AG04450 (cell line): ENCODE results near the gene CCDC150. TPM values are rescaled to one million over a fixed set of nuclear protein-coding genes. Genes with fewer than 3 reads are reported as not detected.
"Not testable (repeated sequence)": the region's sequence is repeated elsewhere in the genome, so short reads cannot be mapped to it uniquely, and the experiment has no call there.

Source experiments
- CTCF ChIA-PET: fragments of 300-600, 350-600 bp; formaldehyde crosslinking; extraction: SDS; loops from one replicate; lab custom pipeline; 2022; ENCODE audit warnings: antibody characterized with exemption, inconsistent platforms; lab: Charles Lee
- POLR2A ChIA-PET: fragments of 350-600 bp; formaldehyde crosslinking; extraction: SDS; loops from one replicate; lab custom pipeline; 2021; ENCODE audit warnings: antibody characterized with exemption, inconsistent platforms; lab: Yijun Ruan, JAX
- DNase-seq: peaks from one replicate; pipeline ENCODE4 v3.0.0-alpha.2; 2011; ENCODE audit warnings: low read depth, low spot score
- H3K27ac ChIP-seq: one replicate; pipeline ENCODE4 v1.5.1; 2012; ENCODE audit warnings: low read depth, low read length, control low read depth
- H3K27me3 ChIP-seq: one replicate; pipeline ENCODE4 v1.6.0; 2012; ENCODE audit warnings: low read length; ENCODE audit not compliant: control insufficient read depth, insufficient read depth
- H3K4me3 ChIP-seq: 2 replicates; pipeline ENCODE4 v1.5.1; 2011; ENCODE audit warnings: mild to moderate bottlenecking, low read depth, low read length, control low read depth
- H3K9me3 ChIP-seq: 2 replicates; pipeline ENCODE4 v1.5.1; 2012; ENCODE audit warnings: low read length; ENCODE audit not compliant: control insufficient read depth, insufficient read depth
- polyA plus RNA-seq: library from polyadenylated mRNA; depleted of rRNA; stranded (reverse); fragments of >200 nt; gene quantifications from 2 replicates; pipeline ENCODE4 v1.2.3, GENCODE V29; 2011
- TF ChIP-seq, protein P1 (sequence below): IDR thresholded peaks from 2 replicates; pipeline ENCODE4 v1.5.1; 2011; ENCODE audit warnings: low read depth, low read length, control low read depth, inconsistent platforms

Gene CCDC150
- polyA plus RNA-seq, 1 experiment: 1.5 TPM

DNA sequence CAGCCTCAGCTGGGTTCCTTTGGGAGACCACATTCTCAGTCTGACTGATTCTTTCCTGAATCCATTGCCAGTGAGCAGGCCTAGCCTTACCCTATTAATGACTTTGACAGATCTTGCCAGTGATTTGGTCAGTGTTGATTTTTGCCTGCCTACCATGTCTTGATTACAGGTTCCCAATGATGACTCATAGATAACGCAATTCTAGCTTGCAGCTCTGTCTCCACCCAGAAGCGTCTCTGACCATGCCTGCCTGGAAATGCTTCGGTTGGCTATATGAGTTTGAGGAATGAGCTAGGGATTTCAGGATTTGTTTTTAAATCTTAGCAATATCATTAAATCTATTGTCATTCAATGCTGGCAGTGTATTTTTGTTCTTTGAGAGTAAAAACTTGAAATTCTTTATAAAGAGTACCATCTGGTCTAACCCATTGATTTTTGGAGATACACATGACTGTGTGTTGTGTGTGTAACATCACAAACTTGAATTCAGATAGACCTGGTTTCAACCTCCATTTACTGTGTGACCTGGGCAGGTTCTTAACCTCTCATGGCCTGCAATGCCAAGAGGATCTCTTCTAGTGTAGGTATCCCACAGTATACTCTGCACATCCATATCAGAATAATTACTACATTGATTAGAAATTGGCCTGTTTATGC lies 57.0 kb downstream of the CCDC150 start:
- no peak overlapping the region for H3K4me3 ChIP-seq
- H3K27me3 ChIP-seq: no peaks in the 10 kb centered on the region
- H3K27ac ChIP-seq: no peak overlapping the region
- CTCF ChIA-PET: interaction anchor here (0.6 to 2.2 kb wide), 2 partner anchors 54 to 905 kb away, joined by 6 to 11 read pairs; no protein-coding TSS in a partner anchor
- POLR2A ChIA-PET: no interaction called here
- no peak for DNase-seq
- TF ChIP-seq, protein P1, sequence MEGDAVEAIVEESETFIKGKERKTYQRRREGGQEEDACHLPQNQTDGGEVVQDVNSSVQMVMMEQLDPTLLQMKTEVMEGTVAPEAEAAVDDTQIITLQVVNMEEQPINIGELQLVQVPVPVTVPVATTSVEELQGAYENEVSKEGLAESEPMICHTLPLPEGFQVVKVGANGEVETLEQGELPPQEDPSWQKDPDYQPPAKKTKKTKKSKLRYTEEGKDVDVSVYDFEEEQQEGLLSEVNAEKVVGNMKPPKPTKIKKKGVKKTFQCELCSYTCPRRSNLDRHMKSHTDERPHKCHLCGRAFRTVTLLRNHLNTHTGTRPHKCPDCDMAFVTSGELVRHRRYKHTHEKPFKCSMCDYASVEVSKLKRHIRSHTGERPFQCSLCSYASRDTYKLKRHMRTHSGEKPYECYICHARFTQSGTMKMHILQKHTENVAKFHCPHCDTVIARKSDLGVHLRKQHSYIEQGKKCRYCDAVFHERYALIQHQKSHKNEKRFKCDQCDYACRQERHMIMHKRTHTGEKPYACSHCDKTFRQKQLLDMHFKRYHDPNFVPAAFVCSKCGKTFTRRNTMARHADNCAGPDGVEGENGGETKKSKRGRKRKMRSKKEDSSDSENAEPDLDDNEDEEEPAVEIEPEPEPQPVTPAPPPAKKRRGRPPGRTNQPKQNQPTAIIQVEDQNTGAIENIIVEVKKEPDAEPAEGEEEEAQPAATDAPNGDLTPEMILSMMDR: no peak
- H3K9me3 ChIP-seq: no peaks in the 10 kb centered on the region

DNA sequence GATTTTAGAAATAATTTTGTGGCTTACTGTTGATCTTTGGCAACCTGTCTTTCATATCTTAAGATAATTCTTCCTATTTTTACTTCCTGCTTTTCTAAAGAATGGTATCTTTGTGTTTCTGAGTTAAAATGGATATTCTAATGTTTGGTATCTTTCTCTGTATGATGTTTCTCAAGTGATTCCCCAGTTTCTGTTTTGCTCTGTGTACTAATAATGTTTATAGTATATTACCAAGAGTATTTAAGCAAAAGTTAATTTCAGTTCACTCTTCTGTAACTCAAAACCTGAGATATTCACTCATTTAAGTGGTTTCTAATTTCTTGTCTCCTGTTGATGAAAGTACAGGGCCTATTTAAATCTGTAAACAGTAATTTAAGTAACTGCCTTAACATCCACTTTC lies 58.3 kb downstream of the CCDC150 start:
- no peaks in the 10 kb centered on the region for H3K9me3 ChIP-seq
- CTCF ChIA-PET: no interaction called here
- POLR2A ChIA-PET: no interaction called here

DNA sequence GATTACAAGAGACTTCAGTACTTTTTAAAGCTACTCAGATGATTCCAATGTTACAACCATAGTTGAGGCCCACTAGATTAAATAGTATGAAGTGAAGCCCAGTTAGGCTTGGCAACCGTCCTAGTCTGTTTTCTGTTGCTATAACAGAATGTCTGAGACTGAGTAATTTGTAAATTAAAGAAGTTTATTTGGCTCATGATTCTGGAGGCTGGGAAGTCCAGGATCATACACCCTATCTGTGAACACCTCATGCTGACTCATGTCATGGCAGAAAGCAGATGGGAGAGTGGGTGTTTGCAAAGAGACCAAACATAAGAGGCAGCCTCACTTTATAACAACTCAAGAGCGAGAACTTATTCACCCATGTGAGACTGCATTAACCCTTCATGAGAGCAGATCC lies 63.1 kb downstream of the CCDC150 start:
- POLR2A ChIA-PET: no interaction called here
- TF ChIP-seq, protein P1: no peak
- H3K27ac ChIP-seq: no peak overlapping the region
- CTCF ChIA-PET: no interaction called here
- no peaks in the 10 kb centered on the region for H3K27me3 ChIP-seq
- DNase-seq: peak; percentile 53
- H3K4me3 ChIP-seq: no peak overlapping the region
- H3K9me3 ChIP-seq: no peaks in the 10 kb centered on the region

More for the DNA sequence above, 58.3 kb downstream of the CCDC150 start:
- no peak overlapping the region for H3K4me3 ChIP-seq
- TF ChIP-seq, protein P1: no peak
- no peak overlapping the region for H3K27ac ChIP-seq
- no peak for DNase-seq
- no peaks in the 10 kb centered on the region for H3K27me3 ChIP-seq

DNA sequence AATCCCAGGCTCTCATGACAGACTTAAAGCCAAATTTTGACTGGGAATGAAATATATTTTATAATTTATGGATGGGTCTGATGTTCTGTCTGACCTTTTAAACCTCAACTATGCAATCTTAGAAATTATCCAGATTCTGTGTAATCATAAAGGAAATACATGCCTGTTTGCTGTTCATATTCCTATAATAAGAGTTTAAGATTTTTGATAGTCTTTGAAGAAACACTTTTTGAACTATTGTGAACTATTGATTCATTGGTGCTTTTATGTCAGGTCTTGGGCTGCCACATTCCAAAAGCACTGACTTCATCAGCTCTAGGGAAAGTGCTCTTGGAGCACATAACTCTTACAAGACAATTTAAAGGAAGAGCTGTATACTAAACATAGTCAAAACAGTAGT lies 64.2 kb downstream of the CCDC150 start:
- H3K27ac ChIP-seq: no peak overlapping the region
- TF ChIP-seq, protein P1: no peak
- DNase-seq: no peak
- ChIA-PET CTCF (interaction anchor here (0.5 kb wide), 1 partner anchor 13 kb away, joined by 6 read pairs; no protein-coding TSS in a partner anchor), POLR2A (no interaction called here)
- no peaks in the 10 kb centered on the region for H3K9me3 ChIP-seq
- H3K4me3 ChIP-seq: no peak overlapping the region
- no peaks in the 10 kb centered on the region for H3K27me3 ChIP-seq

DNA sequence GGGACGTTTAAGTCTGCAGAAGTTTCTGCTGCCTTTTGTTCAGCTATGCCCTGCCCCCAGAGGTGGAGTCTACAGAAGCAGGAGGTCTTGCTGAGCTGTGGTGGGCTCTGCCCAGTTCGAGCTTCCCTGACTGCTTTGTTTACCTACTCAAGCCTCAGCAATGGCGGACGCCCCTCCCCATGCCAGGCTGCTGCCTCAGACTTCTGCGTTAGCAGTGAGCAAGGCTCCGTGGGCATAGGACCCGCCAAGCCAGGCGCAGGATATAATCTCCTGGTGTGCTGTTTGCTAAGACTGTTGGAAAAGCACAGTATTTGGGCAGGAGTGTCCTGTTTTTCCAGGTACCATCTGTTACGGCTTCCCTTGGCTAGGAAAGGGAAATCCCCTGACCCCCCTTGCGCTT lies 70.5 kb downstream of the CCDC150 start:
- H3K9me3 ChIP-seq, POLR2A ChIA-PET, H3K27me3 ChIP-seq, H3K27ac ChIP-seq, H3K4me3 ChIP-seq, DNase-seq: not testable (repeated sequence)
- CTCF ChIA-PET: interaction anchor here (0.6 kb wide), 1 partner anchor 41 kb away, joined by 3 read pairs; no protein-coding TSS in a partner anchor
